HG03060 (cell line): ENCODE measurements around the gene FXYD1.
"Not testable (repeated sequence)": the region's sequence is repeated elsewhere in the genome, so short reads cannot be mapped to it uniquely, and the experiment has no call there.

Source experiments
- ATAC-seq: cut with Tn5 transposase; IDR thresholded peaks from one replicate; pipeline ENCODE4 v1.9.1; 2021; ENCODE audit warnings: low read depth, moderate number of reproducible peaks; ENCODE audit not compliant: unreplicated experiment

The FXYD1 gene

DNA sequence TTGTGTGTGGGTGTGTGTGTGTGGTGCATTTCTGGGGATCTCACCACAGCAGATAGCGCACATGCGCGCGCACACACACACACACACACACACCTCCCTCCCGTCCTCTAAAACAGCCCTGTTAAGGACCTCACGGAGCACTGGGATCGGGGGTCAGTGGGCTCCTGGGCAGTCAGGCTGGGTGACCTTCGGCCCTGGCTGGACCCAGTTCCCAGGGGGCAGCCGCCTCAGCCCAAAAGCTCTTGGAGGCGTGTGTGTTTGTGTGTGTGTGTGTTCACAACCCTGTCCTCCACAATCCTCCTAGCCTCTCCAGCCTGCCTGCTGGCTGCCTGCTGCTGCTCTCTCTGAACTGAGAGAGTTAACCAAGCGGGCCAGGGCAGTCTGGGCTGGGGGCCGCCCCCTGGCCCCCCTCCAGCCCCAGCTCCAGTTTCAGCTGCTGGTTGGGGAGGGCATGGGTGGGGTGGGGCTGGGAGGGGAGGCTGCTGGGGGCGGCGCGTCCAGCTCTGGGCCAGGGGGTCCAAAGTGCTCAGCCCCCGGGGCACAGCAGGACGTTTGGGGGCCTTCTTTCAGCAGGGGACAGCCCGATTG is at the start of gene FXYD1:
FXYD1 (plus strand) TSS at position 520 of the 588 bp plus-strand sequence. CDS start 1,256 bp downstream, outside the sequence.
- no peak for ATAC-seq

DNA sequence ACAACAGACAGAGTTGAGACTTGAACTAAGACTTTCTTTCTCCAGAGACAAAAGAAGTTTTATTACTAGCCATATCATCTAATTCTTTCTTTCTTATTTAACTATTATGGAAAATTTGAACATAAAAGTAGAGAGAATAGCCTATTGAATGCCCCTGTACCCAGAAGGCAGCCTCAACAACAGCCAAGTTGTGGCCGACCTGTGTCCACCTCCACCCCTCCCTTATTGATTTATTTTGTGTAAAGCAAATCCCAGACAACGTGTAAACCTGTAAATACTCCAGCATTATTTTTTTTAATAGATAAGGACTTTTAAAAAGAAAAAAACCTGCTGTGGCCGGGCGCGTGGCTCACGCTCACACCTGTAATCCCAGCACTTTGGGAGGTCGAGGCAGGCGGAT is 49.1 kb upstream of the FXYD1 start:
- ATAC-seq, result no peak

DNA sequence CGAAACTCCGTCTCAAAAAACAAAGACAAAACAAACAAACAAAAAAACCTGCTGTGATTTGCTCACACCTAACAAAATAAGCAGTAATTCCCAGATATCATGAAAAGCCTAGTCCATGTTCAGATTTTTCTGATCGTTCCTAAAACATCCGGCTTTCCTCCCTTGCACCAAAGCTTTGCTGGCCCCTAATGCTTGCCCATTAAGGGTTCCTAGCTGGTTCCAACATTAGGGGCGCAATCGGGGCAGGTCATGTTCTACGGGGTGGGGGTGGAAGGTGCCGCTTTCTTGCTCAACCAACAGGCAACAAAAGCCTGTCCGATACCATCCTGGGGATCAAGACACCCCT is 48.5 kb upstream of the FXYD1 start:
- no peak for ATAC-seq

- no peak for ATAC-seq
These were observed 48.0 kb upstream of the FXYD1 start for GRCh38 chr19:35090506-35091214.

GRCh38 chr19:35093430-35093829 is 45.2 kb upstream of the FXYD1 start:
- ATAC-seq, result no peak

DNA sequence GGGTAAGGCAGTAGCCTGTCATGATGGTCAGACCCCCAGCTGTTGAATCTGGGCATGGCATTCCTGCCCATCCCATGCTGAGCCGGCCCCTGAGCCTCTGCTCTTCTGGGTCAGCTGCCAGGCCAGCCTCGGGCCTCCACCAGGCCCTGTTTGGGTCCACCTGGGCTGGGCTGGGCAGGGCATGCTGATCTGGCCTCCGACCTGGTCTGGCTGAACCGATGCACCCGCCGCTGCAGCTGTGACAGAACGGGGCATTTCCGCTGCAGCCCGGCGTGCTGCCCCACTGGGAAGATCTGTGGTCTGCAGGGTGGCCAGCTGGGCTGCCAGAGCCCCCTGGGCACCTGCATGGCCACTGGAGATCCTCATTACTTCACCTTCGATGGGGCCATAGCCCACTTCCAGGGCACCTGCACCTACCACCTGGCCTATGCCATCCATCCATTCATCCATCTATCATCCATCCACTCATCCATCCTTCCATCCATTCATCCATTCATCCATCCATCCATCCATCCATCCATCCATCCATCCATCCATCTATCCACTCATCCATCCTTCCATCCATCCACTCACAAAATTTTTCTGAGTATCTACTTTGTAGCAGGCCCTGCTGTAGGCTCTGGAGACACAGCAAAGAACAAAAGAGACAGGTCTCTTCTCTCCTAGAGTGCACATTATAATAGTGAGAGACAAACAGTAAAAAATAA is 44.5 kb upstream of the FXYD1 start:
- ATAC-seq, result no peak

DNA sequence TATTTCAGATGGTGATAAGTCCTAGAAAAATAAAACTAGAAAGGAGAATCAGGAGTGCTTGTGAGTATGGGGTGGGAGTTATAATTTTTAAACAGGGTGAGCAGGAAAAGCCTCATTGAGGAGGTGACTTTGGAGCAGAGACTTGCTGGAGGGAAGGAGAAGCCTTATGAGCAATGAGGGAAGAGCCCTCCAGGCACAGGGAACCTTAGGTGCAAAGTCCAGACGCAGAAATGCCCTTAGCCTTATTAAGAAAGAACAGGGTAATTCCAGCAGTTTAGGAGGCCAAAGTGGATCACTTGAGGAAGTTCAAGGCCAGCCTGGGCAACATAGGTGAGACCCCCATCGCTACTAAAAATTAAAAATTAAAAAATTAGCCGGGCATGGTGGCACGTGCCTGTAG is 44.0 kb upstream of the FXYD1 start:
- ATAC-seq, result no peak

DNA sequence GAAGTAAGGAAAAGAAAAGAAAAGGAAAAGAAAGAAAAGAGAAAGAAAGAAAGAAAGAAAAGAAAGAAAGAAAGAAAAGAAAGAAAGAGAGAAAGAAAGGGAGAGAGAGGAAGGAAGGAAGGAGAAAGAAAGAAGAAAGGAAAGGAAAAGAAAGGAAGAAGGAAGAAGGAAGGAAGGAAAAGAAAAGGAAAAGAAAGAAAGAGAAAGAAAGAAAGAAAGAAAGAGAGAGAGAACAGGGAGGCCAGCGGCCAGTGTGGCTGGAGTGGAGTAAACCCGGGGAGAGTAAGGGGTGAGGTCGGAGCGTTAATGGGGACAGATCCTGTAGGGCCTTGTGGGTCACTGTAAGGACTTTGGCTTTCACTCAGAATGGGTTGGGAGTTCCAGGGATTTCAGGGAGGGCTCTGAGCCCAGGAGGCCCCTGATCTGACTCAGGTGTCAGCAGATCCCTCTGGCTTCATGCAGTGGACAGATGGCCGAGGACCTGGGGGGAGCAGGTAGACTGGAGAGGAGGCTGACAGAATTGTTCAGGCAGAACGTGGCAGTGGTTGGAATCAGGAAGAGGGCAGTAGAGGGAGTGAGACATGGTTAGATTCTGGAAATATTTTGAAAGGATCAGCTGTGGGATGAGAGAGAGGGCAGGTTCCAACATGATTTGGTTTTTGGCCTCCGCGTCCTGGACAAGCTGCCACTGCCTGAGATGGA is 42.8 kb upstream of the FXYD1 start:
- ATAC-seq, result no peak

GRCh38 chr19:35098413-35099049 is 40.1 kb upstream of the FXYD1 start:
- ATAC-seq, result no peak

DNA sequence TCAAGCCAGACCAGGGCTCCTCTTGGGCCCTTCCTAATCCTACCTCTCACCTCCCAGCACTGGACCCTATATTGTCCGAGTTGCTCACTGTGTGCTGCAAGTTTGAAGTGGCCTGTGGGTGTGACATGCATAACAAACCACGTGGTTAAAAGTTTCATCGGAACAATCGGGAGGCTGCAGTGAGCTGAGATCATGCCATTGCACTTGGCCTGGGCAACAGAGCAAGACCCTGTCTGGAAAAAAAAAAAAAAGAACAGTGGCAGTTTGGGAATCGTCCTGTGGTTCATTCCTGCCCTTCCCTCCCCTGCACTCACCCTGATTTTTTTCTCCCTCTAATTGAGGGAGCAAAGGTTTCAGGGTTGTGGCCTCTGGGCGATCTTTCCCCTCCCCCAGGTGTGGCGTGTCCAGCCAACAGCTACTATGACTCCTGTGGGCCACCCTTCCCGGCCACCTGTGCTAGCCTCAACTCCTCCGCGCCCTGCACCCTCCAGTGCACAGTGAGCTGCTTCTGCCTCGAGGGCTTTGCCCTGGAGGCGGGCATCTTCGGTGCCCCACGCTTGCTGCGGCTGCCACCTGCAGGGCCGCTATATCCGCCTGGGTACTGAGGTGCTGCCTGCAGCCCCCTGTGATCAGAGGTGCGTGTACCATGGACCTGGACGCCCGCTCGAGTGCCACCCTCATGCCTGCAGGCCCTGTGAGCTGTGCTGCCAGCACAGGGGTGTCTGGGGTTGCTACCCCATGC is 39.3 kb upstream of the FXYD1 start:
- ATAC-seq, result no peak

DNA sequence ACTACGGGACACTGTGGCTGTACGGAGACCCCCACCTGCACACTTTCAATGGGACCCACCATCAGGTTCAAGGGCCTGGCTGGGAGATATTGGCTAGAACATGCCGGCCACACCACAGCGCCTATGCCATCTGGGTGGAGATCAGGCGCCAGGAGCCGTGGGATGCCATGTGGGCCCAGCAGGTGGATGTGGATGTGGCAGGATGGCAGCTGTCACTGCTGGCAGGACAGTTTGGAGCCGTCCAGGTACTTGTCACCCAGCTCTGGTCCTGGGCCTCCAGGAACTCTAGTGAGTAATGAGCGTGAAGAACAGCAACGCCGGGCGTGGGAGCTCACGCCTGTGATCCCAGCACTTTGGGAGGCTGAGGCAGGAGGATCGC is 38.7 kb upstream of the FXYD1 start:
- no peak for ATAC-seq

DNA sequence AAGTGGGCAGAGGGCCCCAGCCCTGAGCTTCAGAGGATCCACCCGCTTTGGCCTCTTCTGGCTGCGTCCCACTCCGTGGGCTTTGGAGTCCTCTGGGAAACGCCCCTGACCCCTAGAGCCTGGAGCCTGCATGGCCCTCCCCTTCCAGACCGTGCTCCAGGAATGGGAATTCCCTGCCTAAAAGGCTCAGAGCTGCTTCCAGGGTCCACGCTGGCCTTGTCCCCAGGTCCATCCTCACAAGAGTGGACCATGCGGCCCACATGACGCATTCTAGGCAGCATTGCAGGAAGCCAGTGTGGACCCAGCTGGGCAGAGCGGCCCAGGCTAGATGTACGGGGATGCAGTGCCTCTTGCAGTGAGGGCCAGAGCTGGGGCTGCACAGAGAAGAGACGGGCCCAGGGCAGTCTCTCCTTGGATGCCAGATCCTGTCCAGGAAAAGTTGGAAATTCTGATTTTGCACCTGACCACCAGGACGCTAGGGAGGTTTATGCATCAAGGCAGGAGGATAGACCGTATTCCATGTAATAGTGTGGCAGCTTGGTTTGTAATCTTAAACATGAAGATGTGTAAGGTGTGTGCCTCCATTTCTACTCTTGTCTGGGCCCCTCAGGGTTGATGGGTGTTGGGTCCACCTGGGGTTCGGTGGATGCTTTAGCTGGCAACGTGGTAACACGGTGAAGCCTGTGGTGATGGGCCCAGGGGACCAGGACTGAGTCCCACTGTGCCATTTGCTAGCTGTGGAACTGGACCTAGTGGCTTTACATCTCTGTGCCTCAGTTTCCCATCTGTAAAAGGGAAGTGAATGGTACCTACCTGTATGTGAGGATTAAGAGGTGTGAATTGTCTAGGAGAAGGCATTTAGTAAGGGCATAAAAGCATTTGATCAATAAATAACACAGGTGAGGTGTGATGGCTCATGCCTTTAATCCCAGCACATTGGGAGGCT is 37.8 kb upstream of the FXYD1 start:
- no peak for ATAC-seq

- ATAC-seq, result not testable (repeated sequence)
These were observed 36.7 kb upstream of the FXYD1 start for GRCh38 chr19:35101949-35102348.

GRCh38 chr19:35103614-35104013 is 35.0 kb upstream of the FXYD1 start:
- ATAC-seq, result not testable (repeated sequence)

- ATAC-seq, result no peak
These were observed 34.3 kb upstream of the FXYD1 start for GRCh38 chr19:35104361-35104760.

DNA sequence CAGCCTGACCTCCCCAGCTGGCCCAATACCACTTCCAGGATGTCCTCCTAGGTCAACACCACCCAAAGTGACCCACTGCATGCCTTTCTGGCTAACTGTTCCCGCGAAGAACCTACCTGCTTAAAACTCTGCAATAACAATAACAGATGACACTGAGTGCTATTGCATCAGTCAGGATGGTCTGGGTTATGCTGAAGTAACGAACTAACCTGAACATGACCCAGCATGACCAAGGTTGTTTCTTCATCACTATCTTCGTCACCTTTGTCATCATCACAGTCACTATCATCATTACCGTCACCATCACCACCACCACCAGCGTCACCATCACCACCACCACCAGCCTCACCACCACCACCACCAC is 33.6 kb upstream of the FXYD1 start:
- no peak for ATAC-seq

DNA sequence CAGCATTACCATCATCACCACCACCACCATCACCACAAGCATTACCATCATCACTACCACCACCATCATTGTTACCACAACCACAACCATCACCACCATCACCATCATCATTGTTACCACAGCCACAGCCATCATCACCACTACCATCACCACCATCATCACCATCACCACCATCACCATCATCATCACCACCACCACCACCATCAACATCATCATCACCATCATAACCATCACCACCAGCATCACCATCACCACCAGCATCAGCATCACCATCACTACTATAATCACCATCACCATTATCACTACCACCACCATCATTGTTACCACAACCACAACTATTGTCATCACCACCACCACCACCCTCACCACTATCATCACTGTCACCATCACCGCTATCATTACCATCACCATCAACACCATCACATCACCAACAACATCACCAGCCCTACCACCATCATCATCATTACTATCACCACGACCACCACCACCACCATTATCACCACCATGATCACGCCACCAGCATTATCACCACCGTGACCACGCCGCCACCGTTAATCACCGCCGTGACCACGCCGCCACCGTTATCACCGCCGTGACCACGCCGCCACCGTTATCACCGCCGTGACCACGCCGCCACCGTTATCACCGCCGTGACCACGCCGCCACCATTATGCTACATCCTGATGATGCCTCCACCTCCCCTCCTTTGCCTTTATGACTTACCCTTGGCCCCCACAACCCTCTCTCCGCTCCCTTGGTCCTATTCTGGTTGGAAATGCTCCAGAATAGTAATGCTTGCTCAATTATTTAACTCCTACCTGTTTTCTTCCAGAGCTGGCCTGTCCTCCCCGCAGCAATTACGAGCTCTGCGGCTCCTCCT is 33.0 kb upstream of the FXYD1 start:
- ATAC-seq, result no peak

- ATAC-seq, result no peak
These were observed 32.4 kb upstream of the FXYD1 start for GRCh38 chr19:35106291-35106583.
